ENCODE data around the gene THRAP3. TPM values are rescaled to one million over a fixed set of nuclear protein-coding genes. Genes with fewer than 3 reads are reported as not detected.

THRAP3 gene
- total RNA-seq, 1 donor from 2014 or later = 67.9 TPM

Other genes with a start within 250 kb of the THRAP3 start
- gene TEKT2, start 140.3 kb upstream of the THRAP3 start, total RNA-seq = not detected
- 16.9 TPM for gene ADPRS, start 135.6 kb upstream of the THRAP3 start, total RNA-seq
- gene COL8A2, start 99.2 kb upstream of the THRAP3 start, total RNA-seq = 0.67 TPM
- 57.8 TPM for gene TRAPPC3, start 75.0 kb upstream of the THRAP3 start, total RNA-seq
- gene MAP7D1, start 68.3 kb upstream of the THRAP3 start, total RNA-seq = 385 TPM
- gene SH3D21, start 81.9 kb downstream of the THRAP3 start, total RNA-seq = 1.1 TPM
- gene EVA1B, start 99.2 kb downstream of the THRAP3 start, total RNA-seq = 10.8 TPM
- 78.4 TPM for gene STK40, start 161.5 kb downstream of the THRAP3 start, total RNA-seq
- gene LSM10, start 173.5 kb downstream of the THRAP3 start, total RNA-seq = 58.7 TPM
- gene OSCP1, start 226.0 kb downstream of the THRAP3 start, total RNA-seq = 3.8 TPM
- gene MRPS15, start 239.9 kb downstream of the THRAP3 start, total RNA-seq = 119 TPM